Loucy (cell line): Measurements from ENCODE around the gene KIAA0319L.

ENCODE experiments used
- H2AFZ ChIP-seq: fragments of 200-600 bp; sonication (generic); 2 replicates; pipeline ENCODE4 v1.6.0; 2016; ENCODE audit warnings: antibody characterized with exemption, mild to moderate bottlenecking, low read length, moderate library complexity
- H3F3A ChIP-seq: fragments of 200-600 bp; 2 replicates; pipeline ENCODE4 v1.6.0; 2016; ENCODE audit warnings: antibody characterized with exemption, low read depth, mild to moderate bottlenecking
- H3K27me3 ChIP-seq: fragments of 200-600 bp; sonication (generic); 2 replicates; pipeline ENCODE4 v1.6.1; 2014; ENCODE audit warnings: low read length, mild to moderate bottlenecking; ENCODE audit not compliant: insufficient read depth, poor library complexity, severe bottlenecking
- H3K36me3 ChIP-seq: fragments of 200-600 bp; sonication (generic); 2 replicates; pipeline ENCODE4 v1.6.1; 2016; ENCODE audit warnings: low read length; ENCODE audit not compliant: insufficient read depth
- H3K4me1 ChIP-seq: fragments of 200-600 bp; sonication (generic); 2 replicates; pipeline ENCODE4 v1.5.1; 2014; ENCODE audit warnings: low read length, mild to moderate bottlenecking; ENCODE audit not compliant: insufficient read depth, poor library complexity, severe bottlenecking
- H3K4me2 ChIP-seq: fragments of 200-600 bp; sonication (generic); 2 replicates; pipeline ENCODE4 v1.6.0; 2014; ENCODE audit warnings: antibody characterized with exemption, low read length, low read depth, mild to moderate bottlenecking; ENCODE audit not compliant: poor library complexity, severe bottlenecking
- H3K4me3 ChIP-seq: fragments of 200-600 bp; sonication (generic); 2 replicates; pipeline ENCODE4 v1.5.1; 2014; ENCODE audit warnings: low read length, mild to moderate bottlenecking, mixed read lengths; ENCODE audit not compliant: poor library complexity, severe bottlenecking
- H3K79me2 ChIP-seq: fragments of 200-600 bp; sonication (generic); 2 replicates; pipeline ENCODE4 v1.6.1; 2014; ENCODE audit warnings: low read length; ENCODE audit not compliant: insufficient read depth
- H3K9ac ChIP-seq: fragments of 200-600 bp; sonication (generic); 2 replicates; pipeline ENCODE4 v1.6.0; 2014; ENCODE audit warnings: mild to moderate bottlenecking, low read depth, low read length, moderate library complexity; ENCODE audit not compliant: poor library complexity, severe bottlenecking
- H3K9me2 ChIP-seq: fragments of 200-600 bp; sonication (generic); replicated peaks from 2 replicates; pipeline ENCODE4 v1.6.1; 2016; ENCODE audit warnings: low read depth, low read length, mixed read lengths
- H3K9me3 ChIP-seq: fragments of 200-600 bp; sonication (generic); 2 replicates; pipeline ENCODE4 v1.6.1; 2014; ENCODE audit warnings: mild to moderate bottlenecking, antibody characterized with exemption, low read length, low read depth; ENCODE audit not compliant: insufficient read depth
- H4K20me1 ChIP-seq: fragments of 200-600 bp; sonication (generic); 2 replicates; pipeline ENCODE4 v1.6.0; 2014; ENCODE audit warnings: antibody characterized with exemption, low read length, mild to moderate bottlenecking; ENCODE audit not compliant: insufficient read depth, poor library complexity, severe bottlenecking
- CTCF ChIP-seq: fragments of 200-600 bp; sonication (generic); conservative IDR thresholded peaks from 2 replicates; pipeline ENCODE4 v1.5.1; 2014; ENCODE audit warnings: mild to moderate bottlenecking, antibody characterized with exemption, low read length
- EZH2phosphoT487 ChIP-seq: fragments of 200-600 bp; IDR thresholded peaks from 2 replicates; pipeline ENCODE4 v1.6.1; 2018; ENCODE audit warnings: antibody characterized with exemption, mild to moderate bottlenecking, moderate library complexity, borderline replicate concordance

Gene KIAA0319L

GRCh38 chr1:35502242-35502641 is 55.0 kb downstream of the KIAA0319L start:
- Histone ChIP-seq H3K27me3 (no peaks in the 10 kb centered on the region), H3K9me2 (no peaks in the 10 kb centered on the region), H3K9me3 (no peaks in the 10 kb centered on the region), H3K4me2 (no peak overlapping the region), H3K4me1 (peaks cover 21% of the 10 kb centered on the region), H3K4me3 (no peak overlapping the region), H3K79me2 (0 out of 2 replicates have a peak, but pooled peaks cover under 1% of the 10 kb centered on the region), H3K9ac (no peak overlapping the region), H2AFZ (no peak overlapping the region), H3F3A (peaks cover 16% of the 10 kb centered on the region), H3K36me3 (no peaks in the 10 kb centered on the region; the same call in 1 of the 2 replicates), H4K20me1 (peaks cover 5% of the 10 kb centered on the region)
- TF ChIP-seq CTCF (no peak), EZH2phosphoT487 (no peak)

- Histone ChIP-seq H3F3A (peaks cover 3% of the 10 kb centered on the region), H2AFZ (no peak overlapping the region)
Measured at GRCh38 chr1:35500439-35500838, 56.8 kb downstream of the KIAA0319L start.

GRCh38 chr1:35499652-35500176 is 57.5 kb downstream of the KIAA0319L start:
- Histone ChIP-seq H3K9me2 (no peaks in the 10 kb centered on the region), H3K27me3 (no peaks in the 10 kb centered on the region), H3K4me3 (no peak overlapping the region), H3F3A (no peaks in the 10 kb centered on the region), H3K9me3 (no peaks in the 10 kb centered on the region), H3K36me3 (no peaks in the 10 kb centered on the region; the same call in 1 of the 2 replicates), H3K79me2 (no peaks in the 10 kb centered on the region), H3K9ac (no peak overlapping the region), H3K4me1 (no peaks in the 10 kb centered on the region), H4K20me1 (no peaks in the 10 kb centered on the region), H3K4me2 (no peak overlapping the region), H2AFZ (no peak overlapping the region)
- no peak for TF ChIP-seq EZH2phosphoT487
- no peak for TF ChIP-seq CTCF

More at GRCh38 chr1:35500439-35500838, 56.8 kb downstream of the KIAA0319L start:
- Histone ChIP-seq H3K36me3 (no peaks in the 10 kb centered on the region; the same call in 1 of the 2 replicates), H3K4me2 (no peak overlapping the region), H3K27me3 (no peaks in the 10 kb centered on the region), H3K9me2 (no peaks in the 10 kb centered on the region), H4K20me1 (peaks cover 3% of the 10 kb centered on the region), H3K9me3 (no peaks in the 10 kb centered on the region), H3K79me2 (no peaks in the 10 kb centered on the region), H3K4me3 (no peak overlapping the region), H3K9ac (no peak overlapping the region), H3K4me1 (peaks cover 4% of the 10 kb centered on the region)
- TF ChIP-seq CTCF, result no peak
- TF ChIP-seq EZH2phosphoT487, result no peak
